ENCODE measurements around the gene LIPI.

LIPI gene

DNA sequence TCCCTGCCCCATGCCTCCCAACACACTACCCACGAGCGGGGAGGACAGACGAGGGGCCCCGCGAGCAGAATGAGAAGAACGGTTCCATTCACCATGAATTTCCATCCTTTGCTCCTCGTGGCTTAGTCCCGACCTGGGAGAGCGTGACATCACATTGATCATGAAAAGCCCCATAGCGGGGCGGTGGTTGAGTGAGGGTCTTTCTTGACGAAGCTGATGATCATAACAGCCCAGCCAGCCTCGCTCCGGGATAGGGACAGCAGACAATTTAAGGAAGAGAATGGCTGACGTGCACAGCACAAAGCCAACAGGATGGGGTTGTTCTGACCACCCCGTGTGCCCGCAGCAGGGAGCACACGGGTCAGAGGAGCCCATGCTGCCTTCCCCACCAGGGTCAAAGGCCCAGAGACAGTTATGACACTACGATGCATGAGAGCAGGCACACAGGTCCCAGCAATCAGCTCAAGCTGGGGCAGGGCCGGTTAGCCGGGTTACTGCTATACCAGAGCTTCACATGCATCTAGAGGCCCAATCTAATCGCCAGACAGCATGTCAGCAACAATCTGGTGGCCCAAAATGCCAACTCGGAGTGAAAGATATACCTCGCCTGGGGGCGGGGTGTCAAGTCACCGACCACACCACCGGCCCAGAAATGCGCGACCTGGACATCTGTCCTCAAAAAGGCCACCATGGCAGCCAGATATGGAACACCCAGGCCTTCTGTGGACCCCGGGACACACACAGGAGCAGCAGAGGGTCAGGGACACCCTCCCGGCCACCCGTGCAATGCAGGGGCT is 135.2 kb downstream of the LIPI start:
- TF ChIP-seq CTCF (IDR thresholded peaks at IDR 0.05; ENCODE audit: borderline replicate concordance, extremely low read depth, low read length, poor library complexity, severe bottlenecking) (no peak), EZH2 (IDR thresholded peaks at IDR 0.05; ENCODE audit: borderline replicate concordance, low read depth, low read length, severe bottlenecking) (no peak)
- ATAC-seq (ENCODE audit: insufficient read depth, low read depth) (no peak), DNase-seq (no peak)
- H3K27ac ChIP-seq (ENCODE audit: low read length), result no peak overlapping the region
- no peaks in the 10 kb centered on the region for H3K9me3 ChIP-seq (ENCODE audit: insufficient read depth, low read length, severe bottlenecking)
- no peak overlapping the region for H3K9ac ChIP-seq (ENCODE audit: low read depth, low read length)
- H4K20me1 ChIP-seq (ENCODE audit: insufficient read depth, low read length), result no peaks in the 10 kb centered on the region
- no peaks in the 10 kb centered on the region for H3K27me3 ChIP-seq (ENCODE audit: insufficient read depth, low read length, poor library complexity)
- H3K4me3 ChIP-seq (ENCODE audit: low read depth in 1 of 2, low read length in 2 of 2), result no peak overlapping the region
- no peaks in the 10 kb centered on the region for H3K4me1 ChIP-seq (ENCODE audit: insufficient read depth, low read length)
- no peaks in the 10 kb centered on the region for H3K79me2 ChIP-seq (ENCODE audit: insufficient read depth, low read length)
- H3K36me3 ChIP-seq (ENCODE audit: insufficient read depth, low read length), result peaks cover 27% of the 10 kb centered on the region
- H2AFZ ChIP-seq (ENCODE audit: low read depth, low read length), result no peak overlapping the region
- H3K4me2 ChIP-seq (ENCODE audit: insufficient read depth, low read length), result no peak overlapping the region

- no peak for DNase-seq
- ATAC-seq (ENCODE audit: insufficient read depth, low read depth), result no peak
- Histone ChIP-seq H3K4me3 (ENCODE audit: low read depth in 1 of 2, low read length in 2 of 2) (no peak overlapping the region), H4K20me1 (ENCODE audit: insufficient read depth, low read length) (no peaks in the 10 kb centered on the region), H2AFZ (ENCODE audit: low read depth, low read length) (no peak overlapping the region), H3K4me1 (ENCODE audit: insufficient read depth, low read length) (no peaks in the 10 kb centered on the region), H3K27me3 (ENCODE audit: insufficient read depth, low read length, poor library complexity) (no peaks in the 10 kb centered on the region), H3K36me3 (ENCODE audit: insufficient read depth, low read length) (peaks cover 27% of the 10 kb centered on the region), H3K9ac (ENCODE audit: low read depth, low read length) (no peak overlapping the region), H3K79me2 (ENCODE audit: insufficient read depth, low read length) (no peaks in the 10 kb centered on the region), H3K27ac (ENCODE audit: low read length) (no peak overlapping the region), H3K9me3 (ENCODE audit: insufficient read depth, low read length, severe bottlenecking) (no peaks in the 10 kb centered on the region), H3K4me2 (ENCODE audit: insufficient read depth, low read length) (no peak overlapping the region)
- TF ChIP-seq CTCF (IDR thresholded peaks at IDR 0.05; ENCODE audit: borderline replicate concordance, extremely low read depth, low read length, poor library complexity, severe bottlenecking), result no peak
- no peak for TF ChIP-seq EZH2 (IDR thresholded peaks at IDR 0.05; ENCODE audit: borderline replicate concordance, low read depth, low read length, severe bottlenecking)
Observed at GRCh38 chr21:14074177-14074576, 136.6 kb downstream of the LIPI start.

- Histone ChIP-seq H3K4me3 (ENCODE audit: low read depth in 1 of 2, low read length in 2 of 2) (no peak overlapping the region), H3K36me3 (ENCODE audit: insufficient read depth, low read length) (peaks cover 27% of the 10 kb centered on the region), H3K4me2 (ENCODE audit: insufficient read depth, low read length) (no peak overlapping the region), H3K4me1 (ENCODE audit: insufficient read depth, low read length) (no peaks in the 10 kb centered on the region), H3K9me3 (ENCODE audit: insufficient read depth, low read length, severe bottlenecking) (no peaks in the 10 kb centered on the region), H3K27ac (ENCODE audit: low read length) (no peak overlapping the region), H3K79me2 (ENCODE audit: insufficient read depth, low read length) (no peaks in the 10 kb centered on the region), H2AFZ (ENCODE audit: low read depth, low read length) (no peak overlapping the region), H4K20me1 (ENCODE audit: insufficient read depth, low read length) (no peaks in the 10 kb centered on the region), H3K9ac (ENCODE audit: low read depth, low read length) (no peak overlapping the region), H3K27me3 (ENCODE audit: insufficient read depth, low read length, poor library complexity) (no peaks in the 10 kb centered on the region)
- DNase-seq (no peak), ATAC-seq (ENCODE audit: insufficient read depth, low read depth) (no peak)
- no peak for TF ChIP-seq EZH2 (IDR thresholded peaks at IDR 0.05; ENCODE audit: borderline replicate concordance, low read depth, low read length, severe bottlenecking)
- TF ChIP-seq CTCF (IDR thresholded peaks at IDR 0.05; ENCODE audit: borderline replicate concordance, extremely low read depth, low read length, poor library complexity, severe bottlenecking), result no peak
Observed at GRCh38 chr21:14073615-14074014, 137.1 kb downstream of the LIPI start.

Measured in DND-41 (cell line).